GM21786 (cell line): ENCODE data around the gene NT5C2.
"Not testable (repeated sequence)": the region's sequence is repeated elsewhere in the genome, so short reads cannot be mapped to it uniquely, and the experiment has no call there.

Source experiments
- ATAC-seq: cut with Tn5 transposase; IDR thresholded peaks from one replicate; pipeline ENCODE4 v1.9.1; 2021; ENCODE audit not compliant: unreplicated experiment

The NT5C2 gene

GRCh38 chr10:103202319-103202718 lies 9.2 kb upstream of the NT5C2 start:
- no peak for ATAC-seq

DNA sequence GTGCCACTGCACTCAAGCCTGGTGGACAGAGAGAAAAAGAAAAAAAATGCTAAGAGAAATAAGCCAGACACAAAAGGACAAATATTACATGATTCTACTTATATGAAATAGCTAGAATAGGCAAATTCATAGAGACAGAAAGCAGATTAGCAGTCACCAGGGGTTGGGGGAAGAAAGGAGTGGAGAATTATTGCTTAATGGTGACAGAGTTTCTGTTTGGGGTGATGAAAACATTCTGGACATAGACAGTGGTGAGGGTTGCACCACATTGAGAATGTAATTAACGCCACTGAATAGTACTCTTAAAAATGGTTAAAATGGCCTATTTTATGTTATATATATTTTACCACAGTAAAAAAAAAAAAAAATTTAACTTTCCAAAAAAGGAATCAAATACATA lies 6.4 kb upstream of the NT5C2 start:
- no peak for ATAC-seq

GRCh38 chr10:103198648-103199047 lies 5.6 kb upstream of the NT5C2 start:
- no peak for ATAC-seq

GRCh38 chr10:103197903-103198302 lies 4.8 kb upstream of the NT5C2 start:
- no peak for ATAC-seq

DNA sequence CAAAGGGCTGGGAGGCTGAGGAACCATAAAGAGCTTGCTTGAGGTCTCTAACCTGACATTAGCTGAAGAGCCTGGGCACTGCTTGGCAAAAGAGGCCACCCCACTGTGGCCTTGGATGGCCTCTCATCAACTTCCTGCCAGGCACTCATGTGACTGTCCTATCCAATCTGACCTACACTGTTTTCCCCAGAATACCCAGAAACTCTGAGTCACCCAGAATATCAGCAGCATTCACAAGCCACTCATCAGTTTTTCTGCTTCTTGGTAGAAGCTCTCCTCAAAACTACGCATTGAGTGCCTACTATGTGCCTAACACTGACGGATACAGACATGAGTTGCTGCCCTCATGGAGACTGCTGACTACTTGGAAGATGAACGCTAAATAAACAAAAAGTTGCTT lies 4.1 kb upstream of the NT5C2 start:
- ATAC-seq, result no peak

- ATAC-seq, result no peak
These were observed 3.4 kb upstream of the NT5C2 start for GRCh38 chr10:103196516-103196915.

DNA sequence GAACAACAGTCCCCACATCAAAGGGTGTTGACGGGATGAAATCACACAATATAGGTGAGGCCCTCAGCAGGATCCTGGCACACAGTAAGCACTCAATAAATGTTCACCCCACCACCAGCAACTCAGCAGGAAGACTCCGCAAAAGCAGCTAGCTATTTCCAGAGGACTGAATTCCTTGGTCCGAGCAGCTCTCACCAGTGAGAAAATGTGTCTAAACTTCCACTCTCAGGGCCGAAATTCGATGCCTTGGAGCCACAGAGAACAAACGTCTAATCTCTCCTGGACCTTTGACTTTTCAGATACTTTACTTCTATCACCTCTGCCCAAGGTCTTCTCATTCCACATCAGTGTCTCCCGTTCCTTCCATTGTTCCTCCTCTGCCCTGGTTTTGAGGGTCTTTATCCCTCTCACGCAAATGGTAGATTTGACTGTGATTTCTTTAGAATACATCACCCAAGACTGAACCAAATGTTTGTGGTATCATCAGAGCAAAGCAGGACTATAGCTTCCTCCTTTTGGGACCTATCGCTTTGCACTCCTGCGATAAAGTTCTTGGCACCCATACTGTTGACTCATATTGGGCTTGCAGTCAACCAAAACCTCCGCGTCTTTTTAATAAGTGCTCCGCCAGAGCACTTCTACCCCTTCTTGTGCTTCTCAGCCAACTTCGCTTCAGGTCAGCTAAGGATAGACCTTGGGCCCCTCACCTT lies 903 bp upstream of the NT5C2 start:
- peak; percentile 31 for ATAC-seq

GRCh38 chr10:103192451-103193106 lies 493 bp downstream of the NT5C2 start:
- peak; percentile 47 for ATAC-seq

DNA sequence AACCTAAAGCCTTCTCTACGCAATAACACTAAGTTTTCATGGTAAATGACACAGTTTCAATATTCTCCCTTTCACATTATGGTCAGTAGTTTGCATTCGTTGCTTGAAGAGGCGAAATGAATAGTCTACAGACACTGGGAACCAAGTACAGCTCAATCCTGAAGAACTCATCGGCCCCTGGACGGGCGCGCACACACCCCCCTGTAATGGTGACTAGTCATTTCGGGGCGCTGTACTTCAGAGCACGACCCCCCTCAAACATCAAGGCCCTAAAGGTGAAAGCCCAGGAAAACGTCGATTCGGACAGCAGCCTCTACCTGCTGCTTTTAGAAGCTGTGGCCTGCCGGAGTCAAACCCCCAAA lies 1.0 kb downstream of the NT5C2 start:
- ATAC-seq, result no peak

- not testable (repeated sequence) for ATAC-seq
These were observed 1.9 kb downstream of the NT5C2 start for GRCh38 chr10:103191198-103191597.

DNA sequence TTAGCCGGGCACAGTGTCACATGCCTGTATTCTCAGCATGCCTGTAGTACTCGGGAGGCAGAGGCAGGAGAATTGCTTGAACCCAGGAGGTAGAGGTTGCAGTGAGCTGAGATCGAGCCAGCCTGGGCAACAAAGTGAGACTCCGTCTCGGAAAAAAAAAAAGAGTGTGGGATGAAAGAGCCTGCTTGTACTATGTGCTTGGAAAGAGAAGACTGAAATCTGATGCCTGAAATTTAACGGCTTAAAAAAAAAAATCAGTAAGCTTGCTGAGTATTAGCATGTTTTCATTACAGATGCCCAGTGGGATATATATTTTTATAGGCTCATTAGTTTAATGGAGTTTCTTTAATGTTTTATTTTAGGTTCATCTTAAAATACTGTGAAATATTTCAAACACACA lies 4.2 kb downstream of the NT5C2 start:
- no peak for ATAC-seq

DNA sequence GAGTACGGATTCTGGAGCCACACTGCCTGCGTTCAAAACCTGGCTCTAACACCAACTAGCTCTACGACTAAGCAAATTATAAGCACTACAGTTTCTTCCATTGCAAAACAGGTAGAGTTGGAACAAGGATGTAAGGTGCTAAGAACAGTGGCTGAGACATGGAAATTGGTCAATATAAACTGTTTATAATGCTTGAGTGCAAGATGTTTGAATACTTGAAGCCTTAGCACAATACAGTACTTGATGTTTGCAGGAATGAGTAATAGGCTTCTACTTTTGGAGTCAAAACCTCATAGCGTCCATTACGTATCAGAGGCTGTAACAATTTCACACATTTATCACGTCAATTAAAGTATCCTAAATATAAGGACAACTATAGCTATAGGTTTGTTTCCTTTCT lies 6.9 kb downstream of the NT5C2 start:
- no peak for ATAC-seq

DNA sequence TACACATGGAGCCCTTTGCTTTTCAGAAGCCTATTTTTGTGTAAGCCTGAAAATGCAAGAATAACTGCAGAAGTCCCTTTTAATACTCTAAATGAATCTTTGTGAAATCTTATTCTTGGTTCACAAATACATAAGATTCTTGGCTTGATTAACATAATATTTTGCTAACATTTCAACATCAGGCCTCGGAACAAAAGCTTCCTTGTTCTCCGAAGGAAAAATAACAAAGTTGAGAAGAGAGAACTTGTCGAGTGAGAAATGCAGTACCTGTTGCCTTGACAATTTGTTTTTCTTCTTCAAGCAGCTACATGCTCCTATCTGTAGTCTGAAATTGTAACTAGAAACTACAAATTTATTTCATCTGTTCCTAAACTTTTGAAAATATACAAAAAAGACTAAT lies 8.5 kb downstream of the NT5C2 start:
- no peak for ATAC-seq

GRCh38 chr10:103183991-103184451 lies 9.1 kb downstream of the NT5C2 start:
- ATAC-seq, result not testable (repeated sequence)

DNA sequence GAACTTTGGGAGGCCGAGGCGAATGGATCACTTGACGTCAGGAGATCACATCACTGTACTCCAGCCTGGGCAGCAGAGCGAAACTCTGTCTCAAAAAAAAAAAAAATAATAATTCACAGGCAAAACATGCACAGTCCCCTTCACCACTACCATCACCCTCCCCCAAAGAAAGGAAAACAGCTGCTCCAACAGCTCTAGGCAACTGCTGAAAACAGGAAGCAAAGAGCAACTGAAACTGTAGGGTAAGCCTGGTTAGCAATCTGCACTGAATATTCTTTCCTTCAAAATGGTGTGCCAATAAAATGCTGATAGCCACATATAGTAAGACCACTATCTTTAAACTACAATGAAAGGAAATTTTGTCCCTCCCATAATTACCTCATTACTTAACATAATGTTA lies 11.8 kb downstream of the NT5C2 start:
- peak; percentile 71 for ATAC-seq

DNA sequence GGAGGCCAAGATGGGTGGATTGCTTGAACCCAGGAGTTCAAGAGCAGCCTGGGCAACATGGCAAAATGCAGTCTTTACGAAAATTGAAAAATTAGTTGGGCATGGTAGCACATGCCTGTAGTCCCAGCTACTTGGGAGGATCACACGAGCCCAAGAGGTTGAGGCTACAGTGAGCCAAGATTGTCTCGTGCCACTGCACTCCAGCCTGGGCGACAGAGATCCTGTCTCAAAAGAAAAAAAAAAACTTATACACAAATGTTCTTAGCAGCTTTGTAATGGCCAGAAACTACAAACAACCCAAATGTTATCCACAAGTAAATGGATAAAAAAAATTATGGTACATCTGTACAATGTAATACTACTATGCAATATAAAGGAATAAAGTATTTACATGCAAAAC lies 12.6 kb downstream of the NT5C2 start:
- no peak for ATAC-seq

GRCh38 chr10:103177123-103177522 lies 15.9 kb downstream of the NT5C2 start:
- ATAC-seq, result peak; percentile 42

- ATAC-seq, result no peak
These were observed 17.3 kb downstream of the NT5C2 start for GRCh38 chr10:103175580-103176285.

DNA sequence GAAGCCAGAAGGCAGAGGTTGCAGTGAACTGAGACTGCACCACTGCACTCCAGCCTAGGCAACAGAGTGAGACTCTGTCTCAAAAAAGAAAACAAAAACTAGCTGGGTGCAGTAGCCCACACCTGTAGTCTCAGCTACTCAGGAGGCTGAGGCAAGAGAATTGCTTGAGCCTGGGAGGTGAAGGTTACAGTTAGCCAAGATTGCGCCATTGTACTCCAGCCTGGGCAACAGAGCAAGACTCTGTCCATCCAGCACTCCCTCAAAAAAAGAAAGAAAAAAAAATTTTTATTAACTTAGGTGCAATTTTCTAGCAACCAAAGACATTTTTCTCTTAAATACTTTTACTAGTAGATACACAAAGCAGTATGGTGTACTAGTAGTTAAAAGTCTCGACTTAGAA lies 18.7 kb downstream of the NT5C2 start:
- not testable (repeated sequence) for ATAC-seq

- ATAC-seq, result no peak
These were observed 21.8 kb downstream of the NT5C2 start for GRCh38 chr10:103171278-103171677.

- ATAC-seq, result no peak
These were observed 24.6 kb downstream of the NT5C2 start for GRCh38 chr10:103168438-103168837.

- not testable (repeated sequence) for ATAC-seq
These were observed 25.5 kb downstream of the NT5C2 start for GRCh38 chr10:103167554-103167953.
